GM12878 (cell line): ENCODE measurements around the gene CACNA1D. TPM values are rescaled to one million over a fixed set of nuclear protein-coding genes. Genes with fewer than 3 reads are reported as not detected.

Source experiments
- ATAC-seq: fragments of 200-7000 bp; cut with Tn5 transposase; 3 replicates; pipeline ENCODE4 v1.9.1; 2020; ENCODE audit warnings: mild to moderate bottlenecking, moderate library complexity
- BruUV-seq: library from RNA; stranded (reverse); fragments of 400-500 nt; replicated peaks from 2 replicates; lab custom pipeline; 2021; lab: Mats Ljungman, UMichigan
- CTCF ChIA-PET: fragments of 300-600 bp; sonication (Branson Sonifier 250); formaldehyde crosslinking; extraction: SDS; loops from one replicate; lab custom pipeline; 2021; ENCODE audit warnings: inconsistent platforms; lab: Yijun Ruan, JAX
- POLR2A ChIA-PET: fragments of 350-600 bp; formaldehyde crosslinking; extraction: SDS; loops from one replicate; lab custom pipeline; 2021; ENCODE audit warnings: inconsistent platforms; lab: Charles Lee
- RAD21 ChIA-PET: fragments of 300-600 bp; sonication (Branson Sonifier 250); formaldehyde crosslinking; loops from one replicate; lab custom pipeline; 2023; ENCODE audit warnings: antibody characterized with exemption; ENCODE audit not compliant: unreplicated experiment; lab: Charles Lee
- SMC1A ChIA-PET: fragments of 300-600 bp; sonication (Branson Sonifier 250); formaldehyde crosslinking; loops from one replicate; lab custom pipeline; 2023; ENCODE audit not compliant: unreplicated experiment, uncharacterized antibody; lab: Charles Lee
- DNase-seq: peaks from one replicate; pipeline ENCODE4 v3.0.0-alpha.2; 2011; ENCODE audit warnings: low read depth, low spot score
- FAIRE-seq: peaks from 3 replicates; lab custom pipeline; 2011; peaks lifted over from hg19 to GRCh38; lab: Jason Lieb, UNC
- H2AFZ ChIP-seq: 2 replicates; pipeline ENCODE4 v1.6.0; 2011; ENCODE audit warnings: low read depth, low read length, control low read depth; ENCODE audit not compliant: control insufficient read depth
- H3K27ac ChIP-seq: 2 replicates; pipeline ENCODE4 v1.5.1; 2011; ENCODE audit warnings: control low read depth; ENCODE audit not compliant: control insufficient read depth, insufficient read depth
- H3K27me3 ChIP-seq, 2 experiments: replicated peaks in 1 of 2; 2 replicates each; pipeline versions ENCODE4 v1.6.0 to v1.6.1; 2011; ENCODE audit warnings: low read length in 1 of 2; ENCODE audit not compliant: control insufficient read depth in 2 of 2, insufficient read depth in 2 of 2
- H3K36me3 ChIP-seq, 2 experiments: 2 replicates each; pipeline ENCODE4 v1.5.1; 2011; ENCODE audit warnings: low read length in 1 of 2; ENCODE audit not compliant: control insufficient read depth in 2 of 2, insufficient read depth in 2 of 2
- H3K4me1 ChIP-seq: 2 replicates; pipeline ENCODE4 v1.6.1; 2011; ENCODE audit warnings: mild to moderate bottlenecking, low read length, moderate library complexity, mixed read lengths; ENCODE audit not compliant: control insufficient read depth, insufficient read depth
- H3K4me2 ChIP-seq: 2 replicates; pipeline ENCODE4 v1.6.0; 2011; ENCODE audit warnings: control low read depth; ENCODE audit not compliant: control insufficient read depth, insufficient read depth
- H3K4me3 ChIP-seq: fragments of 200-600 bp; sonication (generic); 2 replicates; pipeline ENCODE4 v1.5.1; 2016
- H3K79me2 ChIP-seq: 2 replicates; pipeline ENCODE4 v1.6.0; 2011; ENCODE audit warnings: low read length; ENCODE audit not compliant: control insufficient read depth, insufficient read depth
- H3K9ac ChIP-seq: 2 replicates; pipeline ENCODE4 v1.8.0; 2011; ENCODE audit warnings: low read length, control low read depth, mixed read lengths; ENCODE audit not compliant: control insufficient read depth, insufficient read depth
- H3K9me3 ChIP-seq: replicated peaks from 3 replicates; pipeline ENCODE4 v1.5.1; 2011; ENCODE audit warnings: mild to moderate bottlenecking, low read length; ENCODE audit not compliant: control insufficient read depth, insufficient read depth
- H4K20me1 ChIP-seq: 2 replicates; pipeline ENCODE4 v1.6.0; 2011; ENCODE audit not compliant: control insufficient read depth, insufficient read depth
- ATF2 ChIP-seq: IDR thresholded peaks from 2 replicates; pipeline ENCODE4 v1.6.1; 2012; ENCODE audit warnings: low read length, inconsistent platforms
- CTCF ChIP-seq, 3 experiments: IDR thresholded peaks in 2 of 3; conservative IDR thresholded peaks in 1 of 3; 2 replicates each; pipeline ENCODE4 v1.5.1; 2011; ENCODE audit warnings: low read depth in 3 of 3, low read length in 3 of 3, mild to moderate bottlenecking in 3 of 3, control low read depth in 2 of 3, moderate library complexity in 2 of 3, inconsistent platforms in 1 of 3, mixed read lengths in 1 of 3; ENCODE audit not compliant: control insufficient read depth in 2 of 3, insufficient read depth in 1 of 3; ENCODE audit errors: extremely low read depth in 1 of 3
- NRF1 ChIP-seq: conservative IDR thresholded peaks from 2 replicates; pipeline ENCODE4 v1.6.1; 2011; ENCODE audit warnings: mild to moderate bottlenecking, low read depth, low read length, improper control_type of control experiment
- WGBS: methylation state at CpG from one replicate; pipeline ENCODE4 v1.1.6; 2016; ENCODE audit warnings: low lambda C conversion rate; ENCODE audit not compliant: insufficient replicate concordance, insufficient coverage; ENCODE audit errors: missing lambda C conversion rate; 5-methylcytosine and 5-hydroxymethylcytosine counted together
- in situ Hi-C: fragments of 300-500 bp; cut with MboI; formaldehyde crosslinking; loops from 9 replicates; pipeline ENCODE4 v1.14.3; 2018; ENCODE audit warnings: mixed read lengths
- intact Hi-C: fragments of 100-400 bp; cut with micrococcal nuclease; formaldehyde crosslinking; loops from one replicate; pipeline ENCODE4 v1.14.2; 2022; ENCODE audit not compliant: unreplicated experiment
- polyA plus RNA-seq, 11 experiments: library from polyadenylated mRNA; depleted of rRNA in 4 of 11; unstranded in 6 of 11; stranded (reverse) in 5 of 11; fragments of >200 nt; fragmentation: Nextera tagmentation in 4 of 11; fragmentation: Illumina TruSeq in 1 of 11; extraction: Ambion mirVana in 4 of 11; extraction: Trizol in 1 of 11; gene quantifications; 1 replicate in 1 of 11; 2 replicates in 10 of 11; pipeline versions ENCODE4 v1.2.1 to v1.2.3, GENCODE V29; 2011 to 2016; ENCODE audit warnings: inconsistent platforms in 2 of 11, missing spikeins in 2 of 11, low read depth in 1 of 11
- total RNA-seq, 4 experiments: library from RNA; depleted of rRNA in 3 of 4; stranded (reverse); fragments of >200 nt in 3 of 4; fragmentation: Illumina TruSeq in 1 of 4; extraction: Trizol in 1 of 4; gene quantifications; 2 replicates each; pipeline versions ENCODE4 v1.2.1 to v1.2.3, GENCODE V29; 2013 to 2021

Gene CACNA1D
- total and polyA plus RNA-seq, 10 of the 15 experiments (the other 5 are each of a cell fraction or from before 2014, with no cell fraction given), result 0.21 to 24.4 (median 1.6) TPM

DNA sequence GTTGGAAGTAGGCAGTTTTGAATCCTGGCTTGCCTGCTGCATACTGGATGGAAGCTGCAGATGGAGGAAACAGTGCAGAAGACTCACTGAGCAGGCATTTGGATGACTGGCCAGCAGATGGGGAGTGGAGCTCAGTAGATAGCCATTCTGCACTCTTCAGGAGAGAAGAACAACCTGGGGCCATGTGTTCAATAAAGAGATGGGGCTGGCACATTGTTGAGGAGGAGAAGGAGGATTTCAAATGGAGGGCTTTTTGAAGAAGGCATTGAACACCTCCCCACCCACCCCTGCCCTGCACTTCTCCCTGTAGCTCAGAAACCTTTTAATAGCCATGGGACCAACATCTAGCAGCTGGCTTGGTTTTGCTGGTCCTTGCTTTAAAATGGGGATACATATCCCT lies 109.8 kb downstream of the CACNA1D start:
- TF ChIP-seq CTCF (IDR thresholded peaks at IDR 0.05 in 2 of 3, conservative IDR thresholded peaks at IDR 0.05 in 1 of 3; ENCODE audit: control insufficient read depth in 2 of 3, extremely low read depth in 1 of 3, insufficient read depth in 1 of 3, low read depth in 3 of 3, low read length in 3 of 3), result 0 out of 6 replicates have a peak, but pooled peaks of 1 of the 3 experiments have one; percentile 5
- no peak for TF ChIP-seq NRF1
- TF ChIP-seq, all 136 proteins: peak for 1
- no peak overlapping the region for H3K27ac ChIP-seq
- SMC1A ChIA-PET, result interaction anchor here (1.6 kb wide), 1 partner anchor 9 kb away, joined by 6 read pairs; no protein-coding TSS in a partner anchor
- POLR2A ChIA-PET, result interaction anchor here (0.6 kb wide), 1 partner anchor 1349 kb away, joined by 3 read pairs; no protein-coding TSS in a partner anchor
- DNase-seq (no peak), FAIRE-seq (no peak), ATAC-seq (no peak)
- H4K20me1 ChIP-seq, result no peaks in the 10 kb centered on the region; the same call in 1 of the 2 replicates
- H2AFZ ChIP-seq, result no peak overlapping the region
- H3K36me3 ChIP-seq, result no peaks in the 10 kb centered on the region
- no peaks in the 10 kb centered on the region for H3K9me3 ChIP-seq
- H3K27me3 ChIP-seq, result no peaks in the 10 kb centered on the region
- no peak overlapping the region for H3K9ac ChIP-seq
- in situ Hi-C loops (no loop called here), intact Hi-C loops (loop anchor here (10.0 kb wide), 1 partner anchor 101 kb away; no protein-coding TSS in a partner anchor)
- H3K4me3 ChIP-seq, result no peak overlapping the region
- BruUV-seq, result no TSS peak
- CTCF ChIA-PET, result interaction anchor here (2.3 kb wide), 1 partner anchor 106 kb away, joined by 9 read pairs; no protein-coding TSS in a partner anchor
- RAD21 ChIA-PET, result interaction anchor here (0.7 kb wide), 1 partner anchor 11 kb away, joined by 3 read pairs; no protein-coding TSS in a partner anchor
- no peak overlapping the region for H3K4me2 ChIP-seq
- no peaks in the 10 kb centered on the region for H3K79me2 ChIP-seq
- no peaks in the 10 kb centered on the region for H3K4me1 ChIP-seq

- no peaks in the 10 kb centered on the region; the same call in 1 of the 2 replicates for H4K20me1 ChIP-seq
- intact Hi-C loops (loop anchor here (10.0 kb wide), 1 partner anchor 98 kb away; no protein-coding TSS in a partner anchor), in situ Hi-C loops (no loop called here)
- no peaks in the 10 kb centered on the region for H3K79me2 ChIP-seq
- FAIRE-seq, result no peak
- CTCF ChIA-PET, result interaction anchor here (0.7 kb wide), 1 partner anchor 104 kb away, joined by 3 read pairs; no protein-coding TSS in a partner anchor
- H3K36me3 ChIP-seq, result no peaks in the 10 kb centered on the region
- no peaks in the 10 kb centered on the region for H3K9me3 ChIP-seq
- no peak overlapping the region for H3K4me2 ChIP-seq
- no peak for TF ChIP-seq ATF2
- no peak overlapping the region for H3K27ac ChIP-seq
- 0% methylated on average over 1 of the region's 1 CpG for WGBS
- no peak for ATAC-seq
- H2AFZ ChIP-seq, result no peak overlapping the region
- POLR2A ChIA-PET, result no interaction called here
- no peak overlapping the region for H3K4me3 ChIP-seq
- SMC1A ChIA-PET, result no interaction called here
- DNase-seq, result no peak
- no TSS peak for BruUV-seq
- no peak overlapping the region for H3K9ac ChIP-seq
- RAD21 ChIA-PET, result no interaction called here
- H3K4me1 ChIP-seq, result no peaks in the 10 kb centered on the region
- no peaks in the 10 kb centered on the region for H3K27me3 ChIP-seq
Observed at GRCh38 chr3:53606793-53607192, 112.4 kb downstream of the CACNA1D start.
